ENCODE results near the gene HOXB7. TPM values are rescaled to one million over a fixed set of nuclear protein-coding genes. Genes with fewer than 3 reads are reported as not detected.

The HOXB7 gene
- total RNA-seq, 1 donor from 2014 or later, result 2.4 TPM

- H3K4me1 ChIP-seq, result peaks cover 21% of the 10 kb centered on the region
- H3K4me3 ChIP-seq, result peak overlapping the region; percentile 62
- peaks cover 81% of the 10 kb centered on the region for H3K27me3 ChIP-seq (ENCODE audit: low read depth)
- H3K27ac ChIP-seq, result peak overlapping the region; percentile 92
- H3K9me3 ChIP-seq, result no peaks in the 10 kb centered on the region
- intact Hi-C loops (cut with DNase I), result no loop called here
- no peak for DNase-seq
- TF ChIP-seq CTCF (IDR thresholded peaks at IDR 0.05), result no peak
- no peaks in the 10 kb centered on the region for H3K36me3 ChIP-seq
- ATAC-seq, result no peak
These were observed 35.7 kb downstream of the HOXB7 start for GRCh38 chr17:48575066-48575582.

GRCh38 chr17:48574505-48575065 is 36.2 kb downstream of the HOXB7 start:
- no peak for TF ChIP-seq CTCF (IDR thresholded peaks at IDR 0.05)
- H3K4me3 ChIP-seq, result peak overlapping the region; percentile 62
- H3K27ac ChIP-seq, result peak overlapping the region; percentile 92
- H3K9me3 ChIP-seq, result no peaks in the 10 kb centered on the region
- DNase-seq (no peak), ATAC-seq (no peak)
- H3K27me3 ChIP-seq (ENCODE audit: low read depth), result peaks cover 81% of the 10 kb centered on the region
- peaks cover 21% of the 10 kb centered on the region for H3K4me1 ChIP-seq
- intact Hi-C loops (cut with DNase I), result no loop called here
- H3K36me3 ChIP-seq, result no peaks in the 10 kb centered on the region

- intact Hi-C loops (cut with DNase I), result no loop called here
- TF ChIP-seq CTCF (IDR thresholded peaks at IDR 0.05), result no peak
- peaks cover 86% of the 10 kb centered on the region for H3K27me3 ChIP-seq (ENCODE audit: low read depth)
- H3K36me3 ChIP-seq, result no peaks in the 10 kb centered on the region
- no peaks in the 10 kb centered on the region for H3K9me3 ChIP-seq
- no peak for ATAC-seq
- peak overlapping the region; percentile 92 for H3K27ac ChIP-seq
- H3K4me3 ChIP-seq, result peak overlapping the region; percentile 30
- peaks cover 25% of the 10 kb centered on the region for H3K4me1 ChIP-seq
- DNase-seq, result no peak
These were observed 38.9 kb downstream of the HOXB7 start for GRCh38 chr17:48571826-48572417.

- Histone ChIP-seq H3K4me3 (peak overlapping the region; percentile 34), H3K4me1 (peaks cover 27% of the 10 kb centered on the region), H3K27me3 (ENCODE audit: low read depth) (peaks cover 83% of the 10 kb centered on the region), H3K36me3 (no peaks in the 10 kb centered on the region), H3K27ac (peak overlapping the region; percentile 92), H3K9me3 (no peaks in the 10 kb centered on the region)
- intact Hi-C loops (cut with DNase I), result no loop called here
- TF ChIP-seq CTCF (IDR thresholded peaks at IDR 0.05), result no peak
- DNase-seq, result no peak
- no peak for ATAC-seq
These were observed 39.6 kb downstream of the HOXB7 start for GRCh38 chr17:48571024-48571818.

- DNase-seq, result no peak
- H3K36me3 ChIP-seq, result no peaks in the 10 kb centered on the region
- intact Hi-C loops (cut with DNase I), result no loop called here
- peaks cover 84% of the 10 kb centered on the region for H3K27me3 ChIP-seq (ENCODE audit: low read depth)
- peak overlapping the region; percentile 92 for H3K27ac ChIP-seq
- H3K4me3 ChIP-seq, result peak overlapping the region; percentile 34
- no peaks in the 10 kb centered on the region for H3K9me3 ChIP-seq
- no peak for TF ChIP-seq CTCF (IDR thresholded peaks at IDR 0.05)
- no peak for ATAC-seq
- H3K4me1 ChIP-seq, result peaks cover 27% of the 10 kb centered on the region
These were observed 40.3 kb downstream of the HOXB7 start for GRCh38 chr17:48570325-48571023.
